HG02678 (cell line): ENCODE data around the gene KLRC2.
"Not testable (repeated sequence)": the region's sequence is repeated elsewhere in the genome, so short reads cannot be mapped to it uniquely, and the experiment has no call there.

ENCODE experiments used
- ATAC-seq: cut with Tn5 transposase; IDR thresholded peaks from one replicate; pipeline ENCODE4 v1.9.1; 2021; ENCODE audit warnings: mild to moderate bottlenecking, moderate library complexity; ENCODE audit not compliant: unreplicated experiment

The KLRC2 gene

GRCh38 chr12:10435816-10436215 lies at the start of gene KLRC2:
Gene KLRC2, minus strand, starts transcription at chr12:10436010. Its CDS starts 24 bp downstream, at chr12:10435986.
- not testable (repeated sequence) for ATAC-seq

GRCh38 chr12:10481901-10482300 lies 46.1 kb upstream of the KLRC2 start:
- ATAC-seq: not testable (repeated sequence)

GRCh38 chr12:10472808-10473207 lies 37.0 kb upstream of the KLRC2 start:
- ATAC-seq: not testable (repeated sequence)

- ATAC-seq: no peak
Measured at GRCh38 chr12:10469701-10470100, 33.9 kb upstream of the KLRC2 start.

- ATAC-seq: no peak
Measured at GRCh38 chr12:10466311-10466710, 30.5 kb upstream of the KLRC2 start.

GRCh38 chr12:10457760-10458159 lies 21.9 kb upstream of the KLRC2 start:
- no peak for ATAC-seq

- no peak for ATAC-seq
Measured at GRCh38 chr12:10456856-10457255, 21.0 kb upstream of the KLRC2 start.

- no peak for ATAC-seq
Measured at GRCh38 chr12:10455766-10456165, 20.0 kb upstream of the KLRC2 start.

GRCh38 chr12:10454531-10454930 lies 18.7 kb upstream of the KLRC2 start:
- no peak for ATAC-seq

- no peak for ATAC-seq
Measured at GRCh38 chr12:10453156-10453555, 17.3 kb upstream of the KLRC2 start, which contains the start of gene KLRC1. Gene KLRC1, minus strand, starts transcription at chr12:10453377. Its CDS starts 2,221 bp downstream, at chr12:10451156.

- no peak for ATAC-seq
Measured at GRCh38 chr12:10448236-10448635, 12.4 kb upstream of the KLRC2 start.

GRCh38 chr12:10446052-10446451 lies 10.2 kb upstream of the KLRC2 start:
- ATAC-seq: not testable (repeated sequence)

GRCh38 chr12:10441144-10441543 lies 5.3 kb upstream of the KLRC2 start:
- ATAC-seq: not testable (repeated sequence)

- ATAC-seq: not testable (repeated sequence)
Measured at GRCh38 chr12:10439608-10440274, 3.9 kb upstream of the KLRC2 start.

GRCh38 chr12:10437601-10438000 lies 1.8 kb upstream of the KLRC2 start:
- ATAC-seq: not testable (repeated sequence)

- not testable (repeated sequence) for ATAC-seq
Measured at GRCh38 chr12:10430623-10431022, 5.2 kb downstream of the KLRC2 start.

GRCh38 chr12:10425938-10426337 lies 9.9 kb downstream of the KLRC2 start:
- ATAC-seq: not testable (repeated sequence)

GRCh38 chr12:10424260-10424899 lies 11.4 kb downstream of the KLRC2 start:
- ATAC-seq: not testable (repeated sequence)

- not testable (repeated sequence) for ATAC-seq
Measured at GRCh38 chr12:10422159-10422558, 13.7 kb downstream of the KLRC2 start.

GRCh38 chr12:10420334-10420733 lies 15.5 kb downstream of the KLRC2 start, which contains the start of gene KLRC3:
Gene KLRC3, minus strand, starts transcription at chr12:10420595. Its CDS starts 45 bp downstream, at chr12:10420550.
- not testable (repeated sequence) for ATAC-seq

GRCh38 chr12:10409392-10409791 lies 26.4 kb downstream of the KLRC2 start, which contains the start of gene KLRC4:
Gene KLRC4, minus strand, starts transcription at chr12:10409757. Its CDS starts 182 bp downstream, at chr12:10409575.
- no peak for ATAC-seq

- no peak for ATAC-seq
Measured at GRCh38 chr12:10408842-10409241, 27.0 kb downstream of the KLRC2 start.
